IMR-90 (cell line): Measurements from ENCODE around the gene TENT5A. TPM values are rescaled to one million over a fixed set of nuclear protein-coding genes. Genes with fewer than 3 reads are reported as not detected.

Experiments
- ATAC-seq: fragments of 200-7000 bp; cut with Tn5 transposase; 2 replicates; pipeline ENCODE4 v1.9.1; 2020; ENCODE audit warnings: low read depth, mild to moderate bottlenecking, moderate library complexity
- BruUV-seq: library from RNA; stranded (reverse); fragments of 400-500 nt; replicated peaks from 2 replicates; lab custom pipeline; 2021; lab: Mats Ljungman, UMichigan
- CTCF ChIA-PET: fragments of 300-600 bp; formaldehyde crosslinking; extraction: SDS; loops from one replicate; lab custom pipeline; 2021; ENCODE audit warnings: antibody characterized with exemption; lab: Yijun Ruan, JAX
- POLR2A ChIA-PET: fragments of 300-600 bp; sonication (Branson Sonifier 250); formaldehyde crosslinking; loops from one replicate; lab custom pipeline; 2022; ENCODE audit warnings: antibody characterized with exemption; ENCODE audit not compliant: unreplicated experiment; lab: Charles Lee
- DNase-seq: peaks from one replicate; pipeline ENCODE4 v3.0.0; 2013
- H2AFZ ChIP-seq: replicated peaks from 2 replicates; pipeline ENCODE3; 2013; ENCODE audit warnings: low read length, mild to moderate bottlenecking; ENCODE audit not compliant: poor library complexity
- H2AK5ac ChIP-seq: 2 replicates; pipeline ENCODE4 v1.6.1; 2013; ENCODE audit warnings: low read depth, low read length, inconsistent platforms
- H2AK9ac ChIP-seq: replicated peaks from 2 replicates; pipeline ENCODE3; 2013; ENCODE audit warnings: mild to moderate bottlenecking, low read depth, low read length, moderate library complexity; ENCODE audit not compliant: poor library complexity
- H2BK120ac ChIP-seq: 2 replicates; pipeline ENCODE4 v1.6.1; 2013; ENCODE audit warnings: low read depth, low read length, inconsistent platforms
- H2BK15ac ChIP-seq: 3 replicates; pipeline ENCODE4 v1.6.1; 2013; ENCODE audit warnings: low read depth, low read length, inconsistent platforms
- H2BK20ac ChIP-seq: 2 replicates; pipeline ENCODE4 v1.6.1; 2013; ENCODE audit warnings: low read depth, mild to moderate bottlenecking, inconsistent platforms, low read length, moderate library complexity
- H2BK5ac ChIP-seq: 2 replicates; pipeline ENCODE4 v1.6.1; 2013; ENCODE audit warnings: mild to moderate bottlenecking, low read depth, low read length, inconsistent platforms; ENCODE audit not compliant: poor library complexity, severe bottlenecking
- H3K14ac ChIP-seq: replicated peaks from 2 replicates; pipeline ENCODE4 v1.6.1; 2013; ENCODE audit warnings: low read depth, low read length, inconsistent platforms
- H3K18ac ChIP-seq: 2 replicates; pipeline ENCODE4 v1.6.1; 2013; ENCODE audit warnings: low read depth, low read length, control low read depth
- H3K23ac ChIP-seq: 2 replicates; pipeline ENCODE4 v1.6.1; 2013; ENCODE audit warnings: low read depth, low read length, inconsistent platforms
- H3K27ac ChIP-seq: 2 replicates; pipeline ENCODE4 v1.5.1; 2013; ENCODE audit warnings: mild to moderate bottlenecking, control low read depth, low read length; ENCODE audit not compliant: insufficient read depth
- H3K27me3 ChIP-seq: 2 replicates; pipeline ENCODE4 v1.6.1; 2013; ENCODE audit warnings: low read length; ENCODE audit not compliant: control insufficient read depth, insufficient read depth
- H3K36me3 ChIP-seq: 2 replicates; pipeline ENCODE4 v1.6.1; 2013; ENCODE audit warnings: low read length, mixed read lengths; ENCODE audit not compliant: control insufficient read depth, insufficient read depth
- H3K4ac ChIP-seq: 2 replicates; pipeline ENCODE4 v1.6.1; 2013; ENCODE audit warnings: low read depth, low read length, inconsistent platforms
- H3K4me1 ChIP-seq: 2 replicates; pipeline ENCODE4 v1.6.1; 2013; ENCODE audit warnings: low read length, mixed read lengths; ENCODE audit not compliant: control insufficient read depth, insufficient read depth
- H3K4me2 ChIP-seq: 2 replicates; pipeline ENCODE4 v1.6.1; 2013; ENCODE audit warnings: low read depth, mild to moderate bottlenecking, control low read depth, low read length, moderate library complexity
- H3K4me3 ChIP-seq: 2 replicates; pipeline ENCODE4 v1.5.1; 2013; ENCODE audit warnings: low read depth, mild to moderate bottlenecking, control low read depth, low read length, moderate library complexity; ENCODE audit not compliant: insufficient read depth
- H3K56ac ChIP-seq: 2 replicates; pipeline ENCODE4 v1.6.1; 2013; ENCODE audit warnings: low read length, inconsistent platforms; ENCODE audit not compliant: insufficient read depth; ENCODE audit errors: extremely low read depth
- H3K79me1 ChIP-seq, 2 experiments: 2 replicates each; pipeline ENCODE4 v1.6.1; 2013; ENCODE audit warnings: low read length in 2 of 2, inconsistent platforms in 1 of 2, low read depth in 1 of 2
- H3K9ac ChIP-seq: 2 replicates; pipeline ENCODE4 v1.6.1; 2013; ENCODE audit warnings: low read depth, low read length, control low read depth
- H3K9me1 ChIP-seq: 2 replicates; pipeline ENCODE4 v1.6.1; 2013; ENCODE audit warnings: low read length, inconsistent platforms; ENCODE audit not compliant: insufficient read depth
- H3K9me3 ChIP-seq: 2 replicates; pipeline ENCODE4 v1.6.1; 2013; ENCODE audit warnings: low read length; ENCODE audit not compliant: control insufficient read depth, insufficient read depth
- H4K20me1 ChIP-seq: 2 replicates; pipeline ENCODE4 v1.6.1; 2013; ENCODE audit warnings: low read length, inconsistent platforms; ENCODE audit not compliant: insufficient read depth
- H4K5ac ChIP-seq: 2 replicates; pipeline ENCODE4 v1.6.1; 2013; ENCODE audit warnings: mild to moderate bottlenecking, low read depth, low read length, control low read depth
- H4K8ac ChIP-seq, 2 experiments: 2 replicates each; pipeline ENCODE4 v1.6.1; 2013; ENCODE audit warnings: low read depth in 2 of 2, low read length in 2 of 2, control low read depth in 1 of 2, inconsistent platforms in 1 of 2
- H4K91ac ChIP-seq: 2 replicates; pipeline ENCODE4 v1.6.1; 2013; ENCODE audit warnings: low read depth, low read length, inconsistent platforms; ENCODE audit not compliant: insufficient read depth
- BHLHE40 ChIP-seq: fragments of 150-350 bp; IDR thresholded peaks from 2 replicates; pipeline ENCODE4 v1.6.1; 2016; ENCODE audit warnings: mild to moderate bottlenecking, low read depth, low read length
- NFE2L2 ChIP-seq: fragments of 150-350 bp; IDR thresholded peaks from 2 replicates; pipeline ENCODE4 v1.6.1; 2016; ENCODE audit warnings: low read depth, mild to moderate bottlenecking, low read length
- SMC3 ChIP-seq: fragments of 150-350 bp; IDR thresholded peaks from 2 replicates; pipeline ENCODE4 v1.6.1; 2016; ENCODE audit warnings: low read depth, mild to moderate bottlenecking, antibody characterized with exemption, low read length, moderate library complexity
- WGBS, 2 experiments: methylation state at CpG; one replicate each; pipeline versions ENCODE4 v1.1.5 to v1.1.7; 2013; ENCODE audit warnings: missing lambda C conversion rate in 2 of 2; ENCODE audit not compliant: insufficient read length in 1 of 2; ENCODE audit errors: extremely low coverage in 2 of 2; 5-methylcytosine and 5-hydroxymethylcytosine counted together
- dilution Hi-C: fragments of 300-500 bp; cut with HindIII; formaldehyde crosslinking; loops from one replicate; pipeline ENCODE4 v1.14.3; 2018; ENCODE audit warnings: low sequenced_read_pairs; ENCODE audit not compliant: unreplicated experiment
- in situ Hi-C: fragments of 300-500 bp; cut with MboI; formaldehyde crosslinking; loops from 3 replicates; pipeline ENCODE4 v1.14.3; 2019; ENCODE audit warnings: low sequenced_read_pairs, inconsistent platforms, mixed read lengths
- intact Hi-C: fragments of 100-400 bp; cut with micrococcal nuclease; formaldehyde crosslinking; loops from 2 replicates; pipeline ENCODE4 v1.10.0; 2022
- polyA plus RNA-seq, 3 experiments: library from polyadenylated mRNA; depleted of rRNA; stranded (reverse); fragments of >200 nt; gene quantifications; 2 replicates each; pipeline ENCODE4 v1.2.3, GENCODE V29; 2012; ENCODE audit warnings: low replicate concordance in 1 of 3
- total RNA-seq: library from RNA; depleted of rRNA; stranded (reverse); fragments of >200 nt; gene quantifications from 2 replicates; pipeline ENCODE4 v1.2.3, GENCODE V29; 2012

The TENT5A gene
- total and polyA plus RNA-seq, 2 of the 4 experiments (the other 2 are of a cell fraction), result 3.5 to 10.8 TPM

- dilution Hi-C loops (no loop called here), intact Hi-C loops (no loop called here), in situ Hi-C loops (no loop called here)
- H3K4ac ChIP-seq, result no peak overlapping the region
- ChIA-PET POLR2A (no interaction called here), CTCF (no interaction called here)
- H3K9me1 ChIP-seq, result no peaks in the 10 kb centered on the region; the same call in 1 of the 2 replicates
- no peaks in the 10 kb centered on the region for H3K79me1 ChIP-seq
- H3K27me3 ChIP-seq, result no peaks in the 10 kb centered on the region
- H3K4me2 ChIP-seq, result no peak overlapping the region
- no peak overlapping the region for H4K8ac ChIP-seq
- no peaks in the 10 kb centered on the region for H3K9me3 ChIP-seq
- no peaks in the 10 kb centered on the region for H3K36me3 ChIP-seq
- DNase-seq, result no peak
- no peak overlapping the region for H2BK5ac ChIP-seq
- H2AK5ac ChIP-seq, result no peak overlapping the region
- no peak overlapping the region for H3K27ac ChIP-seq
- H2AK9ac ChIP-seq, result no peak overlapping the region
- no peak overlapping the region for H2AFZ ChIP-seq
- H3K4me3 ChIP-seq, result no peak overlapping the region
- H3K23ac ChIP-seq, result no peak overlapping the region
- no CpG with 5 or more reads among the region's 1 CpG for WGBS, 2 experiments
- no peak for ATAC-seq
- H4K5ac ChIP-seq, result no peak overlapping the region
- H4K20me1 ChIP-seq, result no peaks in the 10 kb centered on the region
- H3K14ac ChIP-seq, result no peak overlapping the region
- no peak overlapping the region for H2BK20ac ChIP-seq
- BruUV-seq, result no TSS peak
- no peak overlapping the region for H4K91ac ChIP-seq
- TF ChIP-seq NFE2L2 (no peak), BHLHE40 (no peak), SMC3 (no peak)
- no peaks in the 10 kb centered on the region for H3K4me1 ChIP-seq
- no peak overlapping the region for H3K9ac ChIP-seq
- no peak overlapping the region for H2BK15ac ChIP-seq
- no peak overlapping the region for H3K56ac ChIP-seq
- H2BK120ac ChIP-seq, result no peak overlapping the region
- H3K18ac ChIP-seq, result no peak overlapping the region
Measured at GRCh38 chr6:81718126-81718525, 34.4 kb downstream of the TENT5A start.
